PC-9 (cell line): ENCODE measurements around the gene TOX3.

Experiments used
- EZH2 ChIP-seq: fragments of 200-600 bp; sonication (generic); IDR thresholded peaks from 2 replicates; pipeline ENCODE4 v1.8.0; 2017; ENCODE audit warnings: antibody characterized with exemption, low read depth
- TF ChIP-seq, protein P1 (sequence below): fragments of 200-600 bp; sonication (generic); conservative IDR thresholded peaks from 2 replicates; pipeline ENCODE4 v1.6.1; 2017; ENCODE audit warnings: mixed run types, antibody characterized with exemption, mild to moderate bottlenecking, moderate library complexity

DNA sequence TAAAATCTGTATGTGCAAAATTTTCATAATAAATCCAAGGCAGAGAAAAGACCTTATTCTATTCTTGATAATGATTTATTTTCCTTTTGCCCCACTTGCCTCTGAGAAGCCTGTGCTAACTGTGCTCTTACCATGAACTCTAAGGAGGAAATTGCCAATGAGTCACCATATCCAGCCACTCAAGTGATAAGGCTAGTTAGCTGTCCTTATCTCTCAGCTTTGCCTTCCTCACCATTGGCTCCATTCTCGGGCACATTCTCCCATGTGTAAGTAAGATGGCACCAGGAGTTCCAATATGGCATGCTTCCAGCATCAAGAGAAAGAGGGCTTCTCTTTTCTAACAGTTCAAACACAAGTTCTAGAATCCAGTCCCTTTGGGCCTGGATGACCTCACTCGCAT lies 142.4 kb downstream of the TOX3 start:
- TF ChIP-seq, protein P1, sequence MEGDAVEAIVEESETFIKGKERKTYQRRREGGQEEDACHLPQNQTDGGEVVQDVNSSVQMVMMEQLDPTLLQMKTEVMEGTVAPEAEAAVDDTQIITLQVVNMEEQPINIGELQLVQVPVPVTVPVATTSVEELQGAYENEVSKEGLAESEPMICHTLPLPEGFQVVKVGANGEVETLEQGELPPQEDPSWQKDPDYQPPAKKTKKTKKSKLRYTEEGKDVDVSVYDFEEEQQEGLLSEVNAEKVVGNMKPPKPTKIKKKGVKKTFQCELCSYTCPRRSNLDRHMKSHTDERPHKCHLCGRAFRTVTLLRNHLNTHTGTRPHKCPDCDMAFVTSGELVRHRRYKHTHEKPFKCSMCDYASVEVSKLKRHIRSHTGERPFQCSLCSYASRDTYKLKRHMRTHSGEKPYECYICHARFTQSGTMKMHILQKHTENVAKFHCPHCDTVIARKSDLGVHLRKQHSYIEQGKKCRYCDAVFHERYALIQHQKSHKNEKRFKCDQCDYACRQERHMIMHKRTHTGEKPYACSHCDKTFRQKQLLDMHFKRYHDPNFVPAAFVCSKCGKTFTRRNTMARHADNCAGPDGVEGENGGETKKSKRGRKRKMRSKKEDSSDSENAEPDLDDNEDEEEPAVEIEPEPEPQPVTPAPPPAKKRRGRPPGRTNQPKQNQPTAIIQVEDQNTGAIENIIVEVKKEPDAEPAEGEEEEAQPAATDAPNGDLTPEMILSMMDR: no peak
- TF ChIP-seq EZH2: no peak
